IPS DF 4.7 (cell line): Measurements from ENCODE around the gene PLAC8.
A peak's percentile ranks its signal among the peaks of the same experiment; 100 is the strongest.
"Not testable (repeated sequence)": the region's sequence is repeated elsewhere in the genome, so short reads cannot be mapped to it uniquely, and the experiment has no call there.

Source experiments
- DNase-seq: peaks from one replicate; pipeline ENCODE4 v3.0.0-alpha.2; 2013; ENCODE audit warnings: low spot score; ENCODE audit errors: extremely low read depth

The PLAC8 gene

GRCh38 chr4:83112678-83113428, 1.7 kb downstream of the PLAC8 start:
- DNase-seq = no peak

DNA sequence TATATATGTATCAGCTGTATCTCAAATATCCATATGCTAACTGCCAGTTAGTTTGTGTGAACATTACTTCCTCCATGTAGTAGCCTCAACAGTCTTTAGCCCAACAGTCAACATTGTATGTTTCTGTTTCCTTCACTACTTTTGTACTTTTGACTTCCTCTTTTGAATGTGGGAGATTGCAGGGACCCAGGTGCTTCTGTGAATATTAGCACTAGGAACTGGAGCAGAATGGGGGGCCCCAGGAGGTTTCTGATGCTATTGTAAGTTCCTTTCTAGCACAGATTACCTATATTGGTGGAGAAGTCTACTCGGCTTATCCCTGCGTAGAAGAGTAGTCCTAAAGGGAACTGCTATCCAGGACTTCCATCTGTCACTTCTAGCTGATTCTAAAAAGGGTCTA, 2.3 kb downstream of the PLAC8 start:
- no peak for DNase-seq

GRCh38 chr4:83111751-83112141, 2.8 kb downstream of the PLAC8 start:
- DNase-seq = not testable (repeated sequence)

DNA sequence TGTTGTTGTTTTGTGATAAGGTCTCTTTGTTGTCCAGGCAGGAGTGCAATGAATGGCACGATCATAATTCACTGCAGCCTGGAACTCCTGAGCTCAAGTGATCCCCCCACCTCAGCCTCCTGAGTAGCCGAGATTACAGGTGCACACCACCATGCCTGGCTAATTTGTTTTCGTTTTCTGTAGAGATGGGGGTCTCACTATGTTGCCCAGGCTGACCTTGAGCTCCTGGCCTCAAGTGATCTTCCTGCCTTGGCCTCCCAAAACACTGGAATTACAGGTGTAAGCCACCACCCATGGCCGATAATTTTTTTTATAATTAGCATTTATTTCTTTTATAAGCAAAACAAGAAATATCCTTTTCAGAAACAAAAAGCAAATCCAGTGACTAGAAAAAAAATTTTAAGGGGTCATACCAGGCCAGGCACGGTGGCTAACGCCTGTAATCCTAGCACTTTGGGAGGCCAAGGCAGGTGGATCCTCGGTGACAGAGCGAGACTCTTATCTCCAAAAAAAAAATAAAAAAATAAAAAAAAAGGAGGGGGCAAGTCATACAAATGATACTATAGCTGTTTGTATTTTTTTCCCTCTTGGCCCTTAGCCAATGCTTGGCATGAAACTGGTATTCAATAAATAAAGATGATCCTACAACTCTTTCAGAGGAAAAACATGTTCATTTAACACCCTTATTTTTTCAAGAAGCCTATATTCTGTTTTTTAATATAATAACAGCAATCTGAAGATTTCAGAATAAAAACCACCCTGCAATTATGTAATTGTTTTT, 3.4 kb downstream of the PLAC8 start:
- DNase-seq = no peak

- peak; percentile 69 for DNase-seq
Measured at GRCh38 chr4:83110223-83110945, 4.1 kb downstream of the PLAC8 start.

- DNase-seq = no peak
Measured at GRCh38 chr4:83109480-83110222, 4.9 kb downstream of the PLAC8 start.

DNA sequence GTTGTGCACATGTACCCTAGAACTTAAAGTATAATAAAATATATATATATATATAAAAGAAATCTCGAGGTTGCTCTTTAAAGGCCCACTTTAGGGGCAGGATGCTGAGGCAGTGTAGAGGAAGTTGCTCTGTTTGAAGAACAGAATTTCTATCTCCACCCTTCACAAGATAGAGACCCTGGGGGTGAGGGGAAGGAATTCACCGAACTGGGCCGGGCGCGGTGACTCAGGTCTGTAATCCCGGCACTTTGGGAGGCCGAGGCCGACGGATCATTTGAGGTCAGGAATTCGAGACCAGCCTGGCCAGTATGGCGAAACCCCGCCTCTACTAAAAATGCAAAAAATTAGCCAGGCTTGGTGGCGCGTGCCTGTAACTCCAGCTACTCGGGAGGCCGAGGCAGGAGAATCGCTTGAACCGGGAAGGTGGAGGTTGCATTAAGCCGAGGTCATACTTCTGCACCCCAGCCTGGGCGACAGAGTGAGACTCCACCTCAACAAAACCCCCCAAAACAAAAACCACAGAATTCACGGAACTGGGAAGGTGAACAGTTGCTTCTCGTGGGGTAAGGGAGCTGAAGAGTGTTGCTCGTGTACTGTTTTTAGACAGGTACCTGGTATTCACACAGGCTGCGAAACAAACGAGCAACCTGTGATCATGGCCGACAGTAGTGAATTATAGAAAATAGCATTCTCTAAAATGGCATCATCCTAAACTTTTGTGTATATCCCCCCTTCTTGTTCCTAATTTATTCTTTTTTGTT, 6.2 kb downstream of the PLAC8 start:
- DNase-seq = no peak

- DNase-seq = no peak
Measured at GRCh38 chr4:83107631-83108030, 6.9 kb downstream of the PLAC8 start.

DNA sequence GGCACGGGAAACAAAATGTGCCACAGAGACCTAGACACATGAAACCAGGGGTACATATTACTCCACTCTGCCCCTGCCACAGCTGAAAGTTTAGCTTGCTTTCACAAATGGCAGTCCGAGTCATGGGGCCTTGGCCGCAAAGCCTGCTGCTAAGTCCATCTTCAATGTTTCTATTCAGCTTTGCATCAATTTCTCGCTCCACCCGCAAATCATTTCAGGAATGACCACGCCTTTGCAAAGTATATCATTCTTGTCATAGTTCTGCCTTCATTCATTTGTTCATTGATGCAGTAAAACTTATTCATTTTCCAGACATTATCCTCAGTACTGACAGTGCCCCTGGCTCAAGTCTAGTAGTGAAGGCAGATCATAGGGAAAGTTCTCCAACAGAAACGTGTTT, 9.5 kb downstream of the PLAC8 start:
- no peak for DNase-seq

DNA sequence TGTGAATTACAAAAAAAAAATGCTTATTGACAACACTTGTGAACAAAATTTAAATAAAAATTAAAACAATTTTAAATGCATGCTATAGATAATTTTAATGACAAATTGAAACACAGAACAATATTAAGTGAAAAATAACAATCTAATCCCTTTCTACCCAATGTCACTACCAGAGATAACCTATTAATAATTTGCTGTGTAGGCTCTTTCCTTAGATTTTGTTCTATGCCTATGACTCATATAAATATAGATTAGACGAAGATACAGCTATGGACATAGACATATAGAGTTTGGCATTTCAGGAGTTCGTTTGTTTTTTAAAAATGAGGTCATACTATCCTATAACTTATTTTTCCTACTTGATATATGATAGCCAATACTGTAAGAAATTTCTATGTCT, 18.1 kb downstream of the PLAC8 start:
- DNase-seq = no peak

DNA sequence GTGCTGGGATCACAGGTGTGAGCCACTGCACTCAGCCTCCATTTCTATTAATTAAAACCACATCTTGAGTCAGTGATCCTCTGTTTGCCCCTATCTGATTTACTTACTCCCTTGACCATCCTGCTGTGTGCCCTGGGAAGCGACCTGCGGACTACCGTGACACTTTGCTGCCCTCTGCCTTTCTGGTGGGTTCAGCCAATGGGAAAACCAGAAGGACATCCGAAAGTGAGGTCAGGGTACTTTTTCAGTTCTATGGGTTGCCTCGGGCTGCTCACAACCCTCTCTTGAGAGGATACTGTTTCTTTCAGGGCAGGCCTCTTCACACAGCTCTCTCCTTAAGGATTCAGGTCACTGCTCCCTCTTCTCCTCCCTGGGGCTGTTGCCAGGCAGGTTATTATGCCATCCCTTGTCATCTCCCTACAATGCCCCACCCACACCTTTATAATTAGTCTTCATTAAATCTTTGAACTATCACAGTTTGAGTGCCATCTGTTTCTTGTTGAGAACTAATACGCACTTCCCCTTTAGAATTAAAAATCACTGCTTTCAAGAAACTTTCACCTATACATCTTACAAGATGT, 21.4 kb downstream of the PLAC8 start:
- no peak for DNase-seq

GRCh38 chr4:83089410-83090157, 24.9 kb downstream of the PLAC8 start:
- DNase-seq = no peak

DNA sequence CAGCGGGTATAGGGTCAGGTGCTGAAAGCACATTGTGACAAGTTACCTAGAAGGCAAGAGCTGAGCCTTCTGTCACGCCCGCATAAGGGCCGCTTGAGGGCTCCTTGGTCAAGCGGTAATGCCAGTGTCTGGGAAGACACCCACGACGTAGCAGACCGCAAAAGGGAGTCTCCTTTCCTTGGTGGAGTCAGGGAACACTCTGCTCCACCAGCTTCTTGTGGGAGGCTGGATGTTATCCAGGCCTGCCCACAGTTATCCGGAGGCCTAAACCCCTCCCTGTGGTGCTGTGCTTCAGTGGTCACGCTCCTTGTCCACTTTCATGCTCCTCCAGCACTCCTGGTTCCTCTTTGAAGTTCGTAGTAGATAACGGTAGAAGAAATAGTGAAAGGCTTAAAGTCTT, 29.6 kb downstream of the PLAC8 start:
- DNase-seq = not testable (repeated sequence)

GRCh38 chr4:83083925-83084475, 30.5 kb downstream of the PLAC8 start:
- no peak for DNase-seq

DNA sequence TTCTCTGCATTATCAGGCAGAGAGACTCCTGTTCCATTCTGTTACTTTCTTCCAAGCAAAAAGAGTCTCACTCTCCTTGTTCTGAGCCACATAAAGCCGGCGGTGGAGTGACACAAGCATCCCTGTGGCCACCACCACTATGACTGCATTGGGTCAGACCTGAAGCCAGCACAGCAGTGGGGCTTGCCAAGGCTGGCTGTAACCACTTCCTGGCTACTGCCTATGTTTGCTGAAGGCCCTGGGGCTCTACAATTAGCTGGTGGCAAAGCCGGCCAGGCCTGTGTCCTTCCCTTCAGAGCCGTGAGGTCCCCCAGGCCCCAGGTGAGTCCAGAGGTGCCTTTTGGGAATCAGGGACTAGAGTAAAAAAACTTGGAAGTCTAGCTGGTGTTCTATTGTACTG, 31.8 kb downstream of the PLAC8 start:
- no peak for DNase-seq

DNA sequence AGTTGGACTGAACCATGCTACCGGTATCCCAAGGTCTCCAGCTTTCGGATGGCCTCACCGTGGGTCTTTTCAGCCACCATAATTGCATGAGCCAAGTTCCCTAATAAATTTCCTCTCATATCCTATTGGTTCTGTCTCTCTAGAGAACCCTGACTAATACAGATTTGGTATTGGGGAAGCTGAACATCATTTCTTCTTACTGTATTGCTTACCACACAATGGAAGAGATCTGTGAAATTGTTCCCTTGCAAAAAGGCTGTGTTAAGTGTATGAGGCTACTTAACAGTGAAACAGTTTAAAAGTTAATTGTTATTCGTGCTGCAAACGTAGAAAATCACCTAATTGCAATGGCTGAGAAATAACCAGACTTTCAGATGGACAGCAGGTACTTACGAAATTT, 34.0 kb downstream of the PLAC8 start:
- no peak for DNase-seq

DNA sequence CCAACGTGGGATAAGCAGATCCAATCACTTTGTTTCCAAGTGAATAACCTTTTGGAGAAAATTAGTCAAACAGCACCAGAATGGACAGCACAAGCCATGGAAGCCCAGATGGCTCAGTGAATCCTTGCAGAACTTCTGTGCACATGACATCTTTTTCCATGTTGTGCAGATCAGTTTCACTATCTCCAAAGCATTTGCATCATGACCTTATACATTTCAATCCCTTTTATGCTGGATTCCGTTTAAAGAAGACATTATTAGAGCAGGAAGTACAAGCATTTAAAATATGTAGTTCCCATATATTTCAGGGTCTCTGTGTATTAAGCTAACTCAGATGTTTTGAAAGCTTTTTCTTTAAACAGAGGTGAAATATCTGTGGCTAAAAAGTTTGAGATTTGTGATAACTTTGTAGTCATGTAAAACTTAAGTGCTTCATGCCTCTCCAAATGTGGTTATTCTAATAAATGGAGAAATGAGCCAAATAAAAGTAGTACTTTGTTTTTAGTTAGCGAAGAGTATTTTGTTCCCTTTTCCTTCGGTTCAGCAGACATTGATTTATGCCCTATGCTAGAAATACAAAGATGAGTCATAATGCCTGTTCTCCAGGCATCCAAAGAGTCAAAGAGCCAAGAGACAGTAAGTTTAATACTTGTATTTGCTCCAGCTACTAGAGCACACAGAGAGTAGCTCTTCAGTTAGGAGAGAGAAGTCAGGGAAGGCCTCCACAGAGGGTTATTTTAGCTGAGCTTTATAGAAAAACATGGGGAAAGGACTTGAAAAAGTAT, 39.0 kb downstream of the PLAC8 start:
- DNase-seq = no peak

GRCh38 chr4:83074783-83075182, 39.7 kb downstream of the PLAC8 start:
- DNase-seq = not testable (repeated sequence)
